H1 (cell line): ENCODE results near the gene SLC30A10. TPM values are rescaled to one million over a fixed set of nuclear protein-coding genes. Genes with fewer than 3 reads are reported as not detected.
"Not testable (repeated sequence)": the region's sequence is repeated elsewhere in the genome, so short reads cannot be mapped to it uniquely, and the experiment has no call there.

Experiments used
- CTCF ChIA-PET: fragments of 300-600 bp; sonication (Branson Sonifier 250); formaldehyde crosslinking; loops from one replicate; lab custom pipeline; 2021; ENCODE audit not compliant: partially characterized antibody; lab: Charles Lee
- POLR2A ChIA-PET: fragments of 300-600 bp; sonication (Branson Sonifier 250); formaldehyde crosslinking; loops from one replicate; lab custom pipeline; 2021; ENCODE audit warnings: inconsistent platforms; ENCODE audit not compliant: partially characterized antibody; lab: Charles Lee
- DNase-seq, 2 experiments: peaks; one replicate each; pipeline versions ENCODE4 v3.0.0 to v3.0.0-alpha.2; 2010 to 2022; ENCODE audit warnings: low spot score in 2 of 2, low read depth in 1 of 2, mixed read lengths in 1 of 2
- FAIRE-seq: peaks from 2 replicates; lab custom pipeline; 2011; peaks lifted over from hg19 to GRCh38; lab: Jason Lieb, UNC
- H2AFZ ChIP-seq: 2 replicates; pipeline ENCODE4 v1.8.1; 2012; ENCODE audit warnings: low read length, inconsistent platforms
- H2AK5ac ChIP-seq: 2 replicates; pipeline ENCODE4 v1.6.1; 2013; ENCODE audit warnings: low read depth, low read length
- H2BK120ac ChIP-seq: replicated peaks from 2 replicates; pipeline ENCODE3; 2013; ENCODE audit warnings: low read depth, low read length, inconsistent platforms
- H2BK12ac ChIP-seq: 2 replicates; pipeline ENCODE4 v1.6.1; 2013; ENCODE audit warnings: low read depth, low read length
- H2BK15ac ChIP-seq: 2 replicates; pipeline ENCODE4 v1.6.1; 2013; ENCODE audit warnings: low read length
- H2BK20ac ChIP-seq: 2 replicates; pipeline ENCODE4 v1.6.1; 2013; ENCODE audit warnings: low read length
- H2BK5ac ChIP-seq: 2 replicates; pipeline ENCODE4 v1.6.1; 2013; ENCODE audit warnings: low read depth, low read length
- H3K14ac ChIP-seq: 2 replicates; pipeline ENCODE4 v1.6.1; 2013; ENCODE audit warnings: inconsistent platforms; ENCODE audit not compliant: insufficient read length
- H3K18ac ChIP-seq: 2 replicates; pipeline ENCODE4 v1.6.1; 2013; ENCODE audit warnings: low read length; ENCODE audit errors: extremely low read depth
- H3K23ac ChIP-seq: 2 replicates; pipeline ENCODE4 v1.6.1; 2013; ENCODE audit warnings: inconsistent platforms; ENCODE audit not compliant: insufficient read length
- H3K23me2 ChIP-seq: 2 replicates; pipeline ENCODE4 v1.6.1; 2013; ENCODE audit warnings: low read depth, low read length
- H3K27ac ChIP-seq: 2 replicates; pipeline ENCODE4 v1.6.1; 2011; ENCODE audit warnings: low read depth, low read length, inconsistent platforms
- H3K27me3 ChIP-seq, 4 experiments: replicated peaks in 1 of 4; 1 replicate in 1 of 4; 2 replicates in 3 of 4; pipeline versions ENCODE4 v1.6.1 to v1.8.1; 2011 to 2013; ENCODE audit warnings: low read length in 3 of 4, mild to moderate bottlenecking in 3 of 4, inconsistent platforms in 2 of 4, mixed read lengths in 2 of 4, moderate library complexity in 1 of 4; ENCODE audit not compliant: control insufficient read depth in 3 of 4, insufficient read depth in 3 of 4; ENCODE audit errors: extremely low read depth in 1 of 4
- H3K36me3 ChIP-seq, 4 experiments: 2 replicates each; pipeline versions ENCODE4 v1.6.1 to v1.8.1; 2011 to 2013; ENCODE audit warnings: mild to moderate bottlenecking in 4 of 4, low read length in 3 of 4, moderate library complexity in 2 of 4, control low read depth in 1 of 4, inconsistent platforms in 1 of 4; ENCODE audit not compliant: insufficient read depth in 4 of 4, control insufficient read depth in 2 of 4
- H3K4ac ChIP-seq: replicated peaks from 2 replicates; pipeline ENCODE3; 2013; ENCODE audit warnings: low read length, low read depth, mixed read lengths, inconsistent platforms; ENCODE audit not compliant: insufficient read length
- H3K4me1 ChIP-seq, 4 experiments: replicated peaks in 1 of 4; 1 replicate in 1 of 4; 2 replicates in 3 of 4; pipeline versions ENCODE4 v1.6.1 to v1.8.1; 2011 to 2013; ENCODE audit warnings: low read length in 3 of 4, inconsistent platforms in 2 of 4, mixed read lengths in 1 of 4; ENCODE audit not compliant: insufficient read depth in 4 of 4, control insufficient read depth in 3 of 4
- H3K4me2 ChIP-seq, 2 experiments: 2 replicates each; pipeline versions ENCODE4 v1.6.1 to v1.8.1; 2011 to 2013; ENCODE audit warnings: low read depth in 2 of 2, low read length in 2 of 2, control low read depth in 1 of 2, inconsistent platforms in 1 of 2, mild to moderate bottlenecking in 1 of 2; ENCODE audit not compliant: insufficient read depth in 1 of 2
- H3K4me3 ChIP-seq, 4 experiments: fragments of 200-600, 300-600 bp in 1 of 4; sonication (generic), shearing (Covaris generic), sonication (Bioruptor Twin) in 1 of 4; 2 replicates each; pipeline versions ENCODE4 v1.5.1 to v1.8.1; 2011 to 2016; ENCODE audit warnings: low read length in 4 of 4, low read depth in 3 of 4, control low read depth in 2 of 4, inconsistent platforms in 2 of 4, mild to moderate bottlenecking in 2 of 4, mixed read lengths in 1 of 4, moderate library complexity in 1 of 4; ENCODE audit not compliant: insufficient read depth in 2 of 4; ENCODE audit errors: extremely low read depth in 1 of 4
- H3K56ac ChIP-seq: replicated peaks from 2 replicates; pipeline ENCODE3; 2013; ENCODE audit warnings: low read depth, mild to moderate bottlenecking, mixed read lengths, low read length, inconsistent platforms; ENCODE audit not compliant: insufficient read length
- H3K79me1 ChIP-seq: 2 replicates; pipeline ENCODE4 v1.6.1; 2013; ENCODE audit warnings: low read depth, low read length, control low read depth
- H3K79me2 ChIP-seq, 2 experiments: 2 replicates each; pipeline versions ENCODE4 v1.6.1 to v1.8.1; 2012 to 2013; ENCODE audit warnings: low read length in 2 of 2, mild to moderate bottlenecking in 2 of 2, inconsistent platforms in 1 of 2; ENCODE audit not compliant: insufficient read depth in 2 of 2, control insufficient read depth in 1 of 2
- H3K9ac ChIP-seq, 4 experiments: replicated peaks in 1 of 4; 1 replicate in 1 of 4; 2 replicates in 3 of 4; pipeline versions ENCODE4 v1.6.1 to v1.8.1; 2011 to 2013; ENCODE audit warnings: low read depth in 3 of 4, low read length in 3 of 4, control low read depth in 2 of 4, mild to moderate bottlenecking in 2 of 4, moderate library complexity in 2 of 4, inconsistent platforms in 1 of 4; ENCODE audit errors: extremely low read depth in 1 of 4
- H3K9me3 ChIP-seq, 2 experiments: 2 replicates each; pipeline versions ENCODE4 v1.6.1 to v1.8.1; 2012 to 2013; ENCODE audit warnings: mild to moderate bottlenecking in 2 of 2, moderate library complexity in 2 of 2, control low read depth in 1 of 2, inconsistent platforms in 1 of 2, low read depth in 1 of 2, low read length in 1 of 2, mixed read lengths in 1 of 2; ENCODE audit not compliant: insufficient read depth in 2 of 2
- H4K20me1 ChIP-seq, 2 experiments: replicated peaks in 1 of 2; 2 replicates each; pipeline versions ENCODE3 to v1.8.1; 2011 to 2013; ENCODE audit warnings: inconsistent platforms in 2 of 2, low read length in 2 of 2, mild to moderate bottlenecking in 1 of 2; ENCODE audit not compliant: insufficient read depth in 2 of 2, control insufficient read depth in 1 of 2
- H4K5ac ChIP-seq: 2 replicates; pipeline ENCODE4 v1.6.1; 2013; ENCODE audit warnings: low read length, low read depth, mixed read lengths, inconsistent platforms; ENCODE audit not compliant: insufficient read length
- H4K8ac ChIP-seq: 2 replicates; pipeline ENCODE4 v1.8.0; 2013; ENCODE audit warnings: mild to moderate bottlenecking, moderate library complexity, low read length, inconsistent platforms; ENCODE audit not compliant: insufficient read depth; ENCODE audit errors: extremely low read depth
- H4K91ac ChIP-seq: replicated peaks from 2 replicates; pipeline ENCODE3; 2013; ENCODE audit warnings: low read length, mixed read lengths, inconsistent platforms; ENCODE audit not compliant: insufficient read length
- WGBS, 2 experiments: shearing (Covaris generic) in 1 of 2; methylation state at CpG; one replicate each; pipeline versions ENCODE4 v1.1.6 to v1.1.7; 2013 to 2015; ENCODE audit warnings: low lambda C conversion rate in 2 of 2, mixed read lengths in 2 of 2, inconsistent platforms in 1 of 2, low coverage in 1 of 2, missing lambda C conversion rate in 1 of 2; ENCODE audit not compliant: insufficient replicate concordance in 2 of 2, insufficient coverage in 1 of 2, insufficient read length in 1 of 2; ENCODE audit errors: extremely low coverage in 1 of 2, missing lambda C conversion rate in 1 of 2; 5-methylcytosine and 5-hydroxymethylcytosine counted together
- polyA plus RNA-seq, 7 experiments: library from polyadenylated mRNA; depleted of rRNA in 3 of 7; stranded (reverse) in 5 of 7; unstranded in 2 of 7; fragments of >200 nt in 5 of 7; fragments of 200-250 nt in 2 of 7; gene quantifications; 1 replicate in 5 of 7; 2 replicates in 1 of 7; 4 replicates in 1 of 7; pipeline versions ENCODE4 v1.2.1 to v1.2.3, GENCODE V29; 2011 to 2013; ENCODE audit warnings: missing spikeins in 2 of 7, mixed read lengths in 2 of 7
- total RNA-seq: library from RNA; stranded (reverse); fragmentation: NEBNext Ultra II Directional; extraction: Animal tissue kit (Norgen Biotek cat#: 25700); gene quantifications from 2 replicates; pipeline ENCODE4 v1.2.1, GENCODE V29; 2021

Gene SLC30A10
- total and polyA plus RNA-seq, 2 of the 8 experiments (the other 6 are each of a cell fraction or from before 2014, with no cell fraction given), result 0.23 to 0.61 TPM

GRCh38 chr1:219933763-219934162, 5.4 kb upstream of the SLC30A10 start:
- H3K9ac ChIP-seq, H2AK5ac ChIP-seq, H3K18ac ChIP-seq, FAIRE-seq, H4K8ac ChIP-seq, H2BK15ac ChIP-seq, H3K9me3 ChIP-seq, H2BK120ac ChIP-seq, DNase-seq, H2BK12ac ChIP-seq, POLR2A ChIA-PET, H3K36me3 ChIP-seq, H3K4me2 ChIP-seq, H3K27me3 ChIP-seq, H3K14ac ChIP-seq, H3K23ac ChIP-seq, H2AFZ ChIP-seq, H3K27ac ChIP-seq, H2BK5ac ChIP-seq, H4K91ac ChIP-seq, H2BK20ac ChIP-seq, H3K4ac ChIP-seq, H4K20me1 ChIP-seq, H3K4me3 ChIP-seq, H3K23me2 ChIP-seq, H3K79me1 ChIP-seq, H3K79me2 ChIP-seq, H3K56ac ChIP-seq, H4K5ac ChIP-seq, H3K4me1 ChIP-seq: not testable (repeated sequence)
- WGBS, 2 experiments, result 96% methylated on average over 11 of the region's 11 CpGs; no CpG with 5 or more reads in 1 of the 2 experiments
- CTCF ChIA-PET, result interaction anchor here (1.4 kb wide), 1 partner anchor 10 kb away, joined by 3 read pairs; no protein-coding TSS in a partner anchor
